Lung (tissue), 12 donors: ENCODE measurements around the gene CES5A. TPM values are rescaled to one million over a fixed set of nuclear protein-coding genes. Genes with fewer than 3 reads are reported as not detected.
A peak's percentile ranks its signal among the peaks of the same experiment; 100 is the strongest.
"Not testable (repeated sequence)": the region's sequence is repeated elsewhere in the genome, so short reads cannot be mapped to it uniquely, and the experiment has no call there.

Experiments
- ATAC-seq: fragments of 200-7000 bp; cut with Tn5 transposase; one replicate; pipeline ENCODE4 v1.9.1; 2020; ENCODE audit warnings: moderate number of reproducible peaks; ENCODE audit not compliant: insufficient read depth, low FRiP score
- DNase-seq, 3 donors: peaks; one replicate each; pipeline ENCODE4 v3.0.0-alpha.2; 2013 to 2017
- H3K27ac ChIP-seq, 2 donors: one replicate each; pipeline ENCODE4 v1.5.1; 2013; ENCODE audit warnings: mild to moderate bottlenecking in 2 of 2, moderate library complexity in 2 of 2, control low read depth in 1 of 2, inconsistent platforms in 1 of 2, low read depth in 1 of 2, low read length in 1 of 2
- H3K27me3 ChIP-seq, 3 donors: one replicate each; pipeline ENCODE4 v1.5.1; 2013; ENCODE audit warnings: low read length in 2 of 3; ENCODE audit not compliant: control insufficient read depth in 3 of 3, insufficient read depth in 3 of 3
- H3K36me3 ChIP-seq, 4 donors: one replicate each; pipeline ENCODE4 v1.5.1; 2013; ENCODE audit warnings: low read length in 4 of 4, mild to moderate bottlenecking in 1 of 4, moderate library complexity in 1 of 4; ENCODE audit not compliant: control insufficient read depth in 4 of 4, insufficient read depth in 4 of 4
- H3K4me1 ChIP-seq, 5 donors: one replicate each; pipeline ENCODE4 v1.5.1; 2013; ENCODE audit warnings: low read length in 5 of 5, mild to moderate bottlenecking in 2 of 5, moderate library complexity in 1 of 5; ENCODE audit not compliant: control insufficient read depth in 5 of 5, insufficient read depth in 5 of 5
- H3K4me3 ChIP-seq: one replicate; pipeline ENCODE4 v1.5.1; 2013; ENCODE audit warnings: mild to moderate bottlenecking, control low read depth, moderate library complexity
- H3K9ac ChIP-seq, 2 donors: one replicate each; pipeline ENCODE4 v1.5.1; 2013; ENCODE audit warnings: low read length in 2 of 2, control low read depth in 1 of 2; ENCODE audit not compliant: insufficient read depth in 1 of 2
- H3K9me3 ChIP-seq, 4 donors: one replicate each; pipeline ENCODE4 v1.5.1; 2013; ENCODE audit warnings: low read length in 3 of 4, mild to moderate bottlenecking in 1 of 4, moderate library complexity in 1 of 4; ENCODE audit not compliant: control insufficient read depth in 4 of 4, insufficient read depth in 3 of 4
- CTCF ChIP-seq: IDR thresholded peaks from 2 replicates; pipeline ENCODE4 v1.5.1; 2012; ENCODE audit warnings: mild to moderate bottlenecking; ENCODE audit errors: control extremely low read depth, extremely low read depth
- WGBS, 2 donors: extraction: QIAGEN DNeasy Blood & Tissue Kit; methylation state at CpG; one replicate each; pipeline ENCODE4 v1.1.7; 2013; 5-methylcytosine and 5-hydroxymethylcytosine counted together
- polyA plus RNA-seq, 2 donors: library from polyadenylated mRNA; stranded (reverse); fragments of 200-250 nt; gene quantifications; one replicate each; pipeline ENCODE4 v1.2.1, GENCODE V29; 2013
- total RNA-seq, 2 donors: library from RNA; depleted of rRNA in 1 of 2; stranded (reverse); fragments of >200 nt in 1 of 2; gene quantifications; one replicate each; pipeline ENCODE4 v1.2.1, GENCODE V29; 2014 to 2021
- donor health status: control.
- donor health status: control.
- donor health status: Bipolar disorder and iron deficiency.
- donor health status: healthy.
- donor health status: DM: yes; HTN: yes; CAD: no.

CES5A gene
- total and polyA plus RNA-seq, 4 donors: not detected

- Histone ChIP-seq H3K9me3 (peaks cover 0 to 9% (median 2%) of the 10 kb centered on the region in 4 donors), H3K36me3 (no peaks in the 10 kb centered on the region), H3K9ac (no peak overlapping the region), H3K4me1 (no peaks in the 10 kb centered on the region), H3K4me3 (no peak overlapping the region), H3K27me3 (no peaks in the 10 kb centered on the region), H3K27ac (no peak overlapping the region)
- WGBS, 2 donors: 62 to 75% methylated on average over 6 of the region's 6 CpGs
- TF ChIP-seq CTCF: no peak
- no peak for DNase-seq
- ATAC-seq: no peak
Measured at GRCh38 chr16:55915096-55915827, 40.1 kb upstream of the CES5A start.

GRCh38 chr16:55914383-55914782, 39.2 kb upstream of the CES5A start:
- Histone ChIP-seq H3K9ac (no peak overlapping the region), H3K4me1 (no peaks in the 10 kb centered on the region), H3K27ac (no peak overlapping the region), H3K27me3 (no peaks in the 10 kb centered on the region), H3K36me3 (no peaks in the 10 kb centered on the region), H3K4me3 (no peak overlapping the region), H3K9me3 (peaks cover 0 to 6% (median 0%) of the 10 kb centered on the region in 4 donors)
- TF ChIP-seq CTCF: no peak
- DNase-seq: no peak
- 57 to 66% methylated on average over 6 of the region's 6 CpGs for WGBS, 2 donors
- no peak for ATAC-seq

GRCh38 chr16:55913716-55914115, 38.5 kb upstream of the CES5A start:
- no peak overlapping the region for H3K27ac ChIP-seq
- TF ChIP-seq CTCF: no peak
- H3K4me1 ChIP-seq: no peaks in the 10 kb centered on the region
- H3K27me3 ChIP-seq: no peaks in the 10 kb centered on the region
- no peak overlapping the region for H3K4me3 ChIP-seq
- no peaks in the 10 kb centered on the region for H3K36me3 ChIP-seq
- H3K9ac ChIP-seq: no peak overlapping the region
- DNase-seq: no peak
- no peak for ATAC-seq
- H3K9me3 ChIP-seq: peaks cover 0 to 6% (median 0%) of the 10 kb centered on the region in 4 donors
- 67 to 79% methylated on average over 2 of the region's 2 CpGs for WGBS, 2 donors

- not testable (repeated sequence) for H3K36me3 ChIP-seq, ATAC-seq, H3K4me3 ChIP-seq, H3K9me3 ChIP-seq, H3K4me1 ChIP-seq, H3K27me3 ChIP-seq, H3K9ac ChIP-seq
- peak overlapping the region in 1 of 2 donors; percentile 74 for H3K27ac ChIP-seq
- DNase-seq: peak in 1 of 3 donors; percentile 18
- WGBS, 2 donors: 51 to 61% methylated on average over 2 of the region's 2 CpGs
Measured at GRCh38 chr16:55913121-55913520, 37.9 kb upstream of the CES5A start.
